ENCODE data around the gene MOB3B. TPM values are rescaled to one million over a fixed set of nuclear protein-coding genes. Genes with fewer than 3 reads are reported as not detected.

MOB3B gene
- total RNA-seq, result 10 to 100 TPM in 3 of 4 donors, 1 to 10 TPM in 1; 9.8 to 17.6 (median 14.6) TPM

- peak; percentile 79 to 88 for DNase-seq
- H3K36me3 ChIP-seq, result no peaks in the 10 kb centered on the region
- peaks cover 27 to 35% of the 10 kb centered on the region in 2 donors for H3K4me1 ChIP-seq
- peak within 1 kb of the TSS; percentile 24 to 96 (median 79) for H3K4me3 ChIP-seq (replicated peaks in 1 of 3)
- no peaks in the 10 kb centered on the region for H3K9me3 ChIP-seq
- H3K27ac ChIP-seq, result peak within 1 kb of the TSS; percentile 91 to 92 (median 91)
- WGBS, 2 donors, result 15 to 50% methylated on average over 4 to 13 of the region's 74 CpGs
- no peaks in the 10 kb centered on the region for H3K27me3 ChIP-seq
- TF ChIP-seq POLR2A (IDR thresholded peaks at IDR 0.05), result peak in 1 of 2 donors; percentile 79
- TF ChIP-seq CTCF (IDR thresholded peaks at IDR 0.05), result peak; percentile 58 to 98 (median 96)
- intact Hi-C loops (cut with DNase I), result loop anchor here (5.0 kb wide), 1 partner anchor 197 kb away; no protein-coding TSS in a partner anchor
Observed at GRCh38 chr9:27529316-27530278, at the start of gene MOB3B. MOB3B (minus strand) TSS chr9:27529814; CDS start chr9:27455550, 74,264 bp downstream.

- H3K27me3 ChIP-seq, result no peaks in the 10 kb centered on the region
- TF ChIP-seq POLR2A (IDR thresholded peaks at IDR 0.05) (peak in 1 of 2 donors; percentile 94), CTCF (IDR thresholded peaks at IDR 0.05) (peak in 1 of 6 experiments; percentile 28)
- H3K9me3 ChIP-seq, result no peaks in the 10 kb centered on the region
- H3K4me1 ChIP-seq, result peaks cover 12 to 20% of the 10 kb centered on the region in 2 donors
- WGBS, 2 donors, result 1% methylated on average over 35 of the region's 35 CpGs
- no peaks in the 10 kb centered on the region for H3K36me3 ChIP-seq
- peak overlapping the region; percentile 100 for H3K27ac ChIP-seq
- peak; percentile 98 to 99 for DNase-seq
- intact Hi-C loops (cut with DNase I), result no loop called here
- H3K4me3 ChIP-seq (replicated peaks in 1 of 3), result peak overlapping the region; percentile 12 to 95 (median 58)
Observed at GRCh38 chr9:27573634-27574590, 44.3 kb upstream of the MOB3B start.

DNA sequence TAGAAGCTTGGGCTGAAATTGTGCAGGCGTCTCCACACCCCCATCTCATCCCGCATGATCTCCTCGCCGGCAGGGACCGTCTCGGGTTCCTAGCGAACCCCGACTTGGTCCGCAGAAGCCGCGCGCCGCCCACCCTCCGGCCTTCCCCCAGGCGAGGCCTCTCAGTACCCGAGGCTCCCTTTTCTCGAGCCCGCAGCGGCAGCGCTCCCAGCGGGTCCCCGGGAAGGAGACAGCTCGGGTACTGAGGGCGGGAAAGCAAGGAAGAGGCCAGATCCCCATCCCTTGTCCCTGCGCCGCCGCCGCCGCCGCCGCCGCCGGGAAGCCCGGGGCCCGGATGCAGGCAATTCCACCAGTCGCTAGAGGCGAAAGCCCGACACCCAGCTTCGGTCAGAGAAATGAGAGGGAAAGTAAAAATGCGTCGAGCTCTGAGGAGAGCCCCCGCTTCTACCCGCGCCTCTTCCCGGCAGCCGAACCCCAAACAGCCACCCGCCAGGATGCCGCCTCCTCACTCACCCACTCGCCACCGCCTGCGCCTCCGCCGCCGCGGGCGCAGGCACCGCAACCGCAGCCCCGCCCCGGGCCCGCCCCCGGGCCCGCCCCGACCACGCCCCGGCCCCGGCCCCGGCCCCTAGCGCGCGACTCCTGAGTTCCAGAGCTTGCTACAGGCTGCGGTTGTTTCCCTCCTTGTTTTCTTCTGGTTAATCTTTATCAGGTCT, 43.5 kb upstream of the MOB3B start, which contains the start of gene C9orf72:
Gene C9orf72 (minus strand): TSS at position 564 of the 716 bp plus-strand sequence. CDS start 6,361 bp downstream, outside the sequence.
- TF ChIP-seq CTCF (IDR thresholded peaks at IDR 0.05), result no peak
- peak; percentile 87 for TF ChIP-seq POLR2A (IDR thresholded peaks at IDR 0.05)
- peak; percentile 73 for DNase-seq
- H3K36me3 ChIP-seq, result no peaks in the 10 kb centered on the region
- H3K4me1 ChIP-seq, result peaks cover 12 to 20% of the 10 kb centered on the region in 2 donors
- 1% methylated on average over 13 to 44 of the region's 72 CpGs for WGBS, 2 donors
- H3K27ac ChIP-seq, result peak within 1 kb of the TSS; percentile 100
- H3K27me3 ChIP-seq, result no peaks in the 10 kb centered on the region
- no peaks in the 10 kb centered on the region for H3K9me3 ChIP-seq
- peak within 1 kb of the TSS; percentile 85 to 95 (median 89) for H3K4me3 ChIP-seq (replicated peaks in 1 of 3)
- intact Hi-C loops (cut with DNase I), result no loop called here

- TF ChIP-seq POLR2A (IDR thresholded peaks at IDR 0.05), result peak in 1 of 2 donors; percentile 66
- TF ChIP-seq CTCF (IDR thresholded peaks at IDR 0.05), result no peak
- peak; percentile 50 to 65 for DNase-seq
- H3K4me3 ChIP-seq (replicated peaks in 1 of 3), result peak overlapping the region; percentile 85 to 95 (median 89)
- intact Hi-C loops (cut with DNase I), result no loop called here
- 2% methylated on average over 6 of the region's 6 CpGs for WGBS, 2 donors
- H3K36me3 ChIP-seq, result no peaks in the 10 kb centered on the region
- H3K4me1 ChIP-seq, result peaks cover 12 to 20% of the 10 kb centered on the region in 2 donors
- H3K27ac ChIP-seq, result peak overlapping the region; percentile 100
- H3K9me3 ChIP-seq, result no peaks in the 10 kb centered on the region
- H3K27me3 ChIP-seq, result no peaks in the 10 kb centered on the region
Observed at GRCh38 chr9:27572566-27572917, 42.9 kb upstream of the MOB3B start.
